PFSK-1 (cell line): ENCODE measurements around the gene B3GAT1.

Source experiments
- FOXP2 ChIP-seq: optimal IDR thresholded peaks from 2 replicates; pipeline ENCODE3; 2011; ENCODE audit warnings: borderline replicate concordance, control low read depth, inconsistent platforms; ENCODE audit not compliant: insufficient read depth; ENCODE audit errors: extremely low read length, extremely low read depth
- POLR2AphosphoS5 ChIP-seq: IDR thresholded peaks from 2 replicates; pipeline ENCODE4 v1.6.1; 2012; ENCODE audit warnings: low read depth, mild to moderate bottlenecking, control low read depth, low read length, moderate library complexity
- REST ChIP-seq, 2 experiments: IDR thresholded peaks; 2 replicates each; pipeline versions ENCODE4 v1.6.1 to v1.8.0; 2011 to 2012; ENCODE audit warnings: low read depth in 2 of 2, low read length in 2 of 2, control low read depth in 1 of 2, inconsistent platforms in 1 of 2, mild to moderate bottlenecking in 1 of 2, moderate library complexity in 1 of 2; ENCODE audit not compliant: insufficient read depth in 1 of 2
- SIN3A ChIP-seq: IDR thresholded peaks from 2 replicates; pipeline ENCODE4 v1.6.1; 2012; ENCODE audit warnings: mild to moderate bottlenecking, low read length, moderate library complexity, borderline replicate concordance; ENCODE audit not compliant: insufficient read depth
- TAF1 ChIP-seq: IDR thresholded peaks from 2 replicates; pipeline ENCODE4 v1.6.1; 2012; ENCODE audit warnings: low read length, control low read depth, borderline replicate concordance; ENCODE audit not compliant: insufficient read depth

DNA sequence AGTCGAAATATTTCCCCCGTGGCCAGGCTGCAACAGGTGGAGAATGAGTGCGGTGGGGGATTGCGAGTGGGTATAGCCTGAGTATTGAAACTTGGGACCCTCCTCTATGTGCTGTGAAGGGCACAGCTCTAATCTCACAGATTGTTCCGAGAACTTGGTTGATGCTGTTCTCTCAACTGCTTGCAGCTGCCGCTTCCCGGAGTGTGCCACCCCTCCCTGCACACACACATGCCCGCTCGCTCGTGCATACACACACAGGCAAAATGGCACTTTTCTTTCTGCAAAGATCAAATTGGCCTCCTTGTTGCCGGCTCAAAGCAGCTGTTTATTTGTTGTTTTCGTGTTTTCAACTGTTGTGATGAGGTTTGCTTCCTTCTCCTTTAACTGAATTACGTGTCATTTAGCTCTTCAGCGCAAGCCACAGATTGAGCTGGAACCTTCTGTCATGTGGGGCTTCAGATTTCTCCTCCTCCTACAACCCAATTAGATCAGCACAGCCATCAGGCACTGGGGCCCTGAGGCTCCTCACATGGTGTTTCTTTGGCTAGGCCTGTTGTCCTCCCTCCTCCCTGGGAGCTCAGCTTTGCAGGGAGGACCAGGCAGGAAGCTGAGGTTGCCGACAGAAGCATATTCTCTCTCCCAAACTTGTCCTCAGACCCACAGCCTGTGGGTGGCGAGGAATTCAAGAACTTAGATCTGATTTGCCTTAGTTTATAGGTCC is 13.9 kb upstream of the B3GAT1 start:
- no peak for TF ChIP-seq REST (IDR thresholded peaks at IDR 0.05; ENCODE audit: insufficient read depth in 1 of 2, low read depth in 2 of 2, low read length in 2 of 2)
- no peak for TF ChIP-seq POLR2AphosphoS5
- TF ChIP-seq TAF1, result no peak
- no peak for TF ChIP-seq SIN3A
- TF ChIP-seq FOXP2, result no peak
